Measurements from ENCODE around the gene PITPNB. TPM values are rescaled to one million over a fixed set of nuclear protein-coding genes. Genes with fewer than 3 reads are reported as not detected.

The PITPNB gene
- total RNA-seq, 2 donors from 2014 or later: 59.6 to 68.2 TPM

DNA sequence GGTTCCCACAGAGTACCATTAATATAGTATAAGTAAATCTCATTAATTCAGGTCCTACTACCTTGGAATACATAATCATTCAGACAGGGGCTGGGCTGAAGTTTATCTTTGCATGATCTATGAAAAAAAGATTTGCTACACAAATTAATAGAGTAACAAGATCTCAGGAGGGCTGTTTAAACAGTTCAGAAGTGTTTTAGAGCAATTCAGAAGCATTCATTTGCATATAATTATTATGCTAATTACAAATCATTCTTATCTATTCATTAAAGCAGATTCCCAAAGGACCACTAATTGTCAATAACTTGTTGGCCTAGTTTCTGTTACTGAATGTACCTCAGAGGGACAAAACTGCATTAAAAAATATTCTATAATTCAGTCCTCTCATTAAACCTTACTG lies 40.5 kb downstream of the PITPNB start:
- Histone ChIP-seq H3K27ac (ENCODE audit: low read depth, low read length) (no peak overlapping the region), H3K4me3 (ENCODE audit: low read length) (no peak overlapping the region), H3K9me3 (ENCODE audit: control insufficient read depth, low read length) (no peaks in the 10 kb centered on the region), H3K9ac (ENCODE audit: extremely low read depth, low read length, poor library complexity, severe bottlenecking) (no peak overlapping the region), H3K36me3 (ENCODE audit: control insufficient read depth, insufficient read depth, low read length) (peaks cover 15% of the 10 kb centered on the region), H3K4me1 (ENCODE audit: control insufficient read depth, insufficient read depth, low read length) (peaks cover 10% of the 10 kb centered on the region), H3K27me3 (ENCODE audit: control insufficient read depth, insufficient read depth, low read length, poor library complexity, severe bottlenecking) (no peaks in the 10 kb centered on the region)
- no peaks in the 10 kb centered on the region for H3K27me3 Mint-ChIP-seq (ENCODE audit: insufficient read depth)
- peaks cover 2% of the 10 kb centered on the region for H3K36me3 Mint-ChIP-seq (ENCODE audit: low read depth)
- peaks cover 59% of the 10 kb centered on the region for H3K4me1 Mint-ChIP-seq
- no peak overlapping the region for H3K4me3 Mint-ChIP-seq
- TF ChIP-seq, protein P1, sequence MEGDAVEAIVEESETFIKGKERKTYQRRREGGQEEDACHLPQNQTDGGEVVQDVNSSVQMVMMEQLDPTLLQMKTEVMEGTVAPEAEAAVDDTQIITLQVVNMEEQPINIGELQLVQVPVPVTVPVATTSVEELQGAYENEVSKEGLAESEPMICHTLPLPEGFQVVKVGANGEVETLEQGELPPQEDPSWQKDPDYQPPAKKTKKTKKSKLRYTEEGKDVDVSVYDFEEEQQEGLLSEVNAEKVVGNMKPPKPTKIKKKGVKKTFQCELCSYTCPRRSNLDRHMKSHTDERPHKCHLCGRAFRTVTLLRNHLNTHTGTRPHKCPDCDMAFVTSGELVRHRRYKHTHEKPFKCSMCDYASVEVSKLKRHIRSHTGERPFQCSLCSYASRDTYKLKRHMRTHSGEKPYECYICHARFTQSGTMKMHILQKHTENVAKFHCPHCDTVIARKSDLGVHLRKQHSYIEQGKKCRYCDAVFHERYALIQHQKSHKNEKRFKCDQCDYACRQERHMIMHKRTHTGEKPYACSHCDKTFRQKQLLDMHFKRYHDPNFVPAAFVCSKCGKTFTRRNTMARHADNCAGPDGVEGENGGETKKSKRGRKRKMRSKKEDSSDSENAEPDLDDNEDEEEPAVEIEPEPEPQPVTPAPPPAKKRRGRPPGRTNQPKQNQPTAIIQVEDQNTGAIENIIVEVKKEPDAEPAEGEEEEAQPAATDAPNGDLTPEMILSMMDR (conservative IDR thresholded peaks at IDR 0.05): no peak
- no peak for DNase-seq
- H3K9me3 Mint-ChIP-seq: no peaks in the 10 kb centered on the region
- no peak overlapping the region for H3K27ac Mint-ChIP-seq

DNA sequence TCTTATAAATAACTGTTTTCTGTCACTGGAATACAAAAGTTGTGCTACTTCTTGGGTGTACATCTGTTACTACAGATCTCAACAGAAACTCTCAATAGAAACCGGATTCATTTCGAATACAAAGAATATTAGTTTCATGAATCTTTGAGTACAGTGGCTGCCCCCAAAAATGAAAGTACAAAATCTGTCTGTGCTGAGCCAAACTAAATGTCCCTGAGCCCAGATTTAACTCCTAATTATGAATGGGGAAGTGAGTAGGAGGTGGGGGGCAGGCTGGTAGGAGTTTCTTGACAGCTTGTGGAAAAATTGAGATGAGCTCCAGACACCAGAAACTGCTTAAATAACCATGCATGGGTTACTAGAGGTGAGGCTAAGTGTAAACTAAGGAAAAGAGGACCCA lies 41.6 kb downstream of the PITPNB start:
- H3K9me3 ChIP-seq (ENCODE audit: control insufficient read depth, low read length): no peaks in the 10 kb centered on the region
- peaks cover 50% of the 10 kb centered on the region for H3K4me1 Mint-ChIP-seq
- H3K27ac ChIP-seq (ENCODE audit: low read depth, low read length): peak overlapping the region; percentile 87
- no peaks in the 10 kb centered on the region for H3K27me3 ChIP-seq (ENCODE audit: control insufficient read depth, insufficient read depth, low read length, poor library complexity, severe bottlenecking)
- H3K27me3 Mint-ChIP-seq (ENCODE audit: insufficient read depth): no peaks in the 10 kb centered on the region
- no peaks in the 10 kb centered on the region for H3K9me3 Mint-ChIP-seq
- WGBS, 2 experiments (ENCODE audit: insufficient coverage in 1 of 2, insufficient read length in 1 of 2): 96% methylated on average over 2 of the region's 2 CpGs; no CpG with 5 or more reads in 1 of the 2 experiments
- H3K4me3 Mint-ChIP-seq: no peak overlapping the region
- no peak overlapping the region for H3K9ac ChIP-seq (ENCODE audit: extremely low read depth, low read length, poor library complexity, severe bottlenecking)
- DNase-seq: no peak
- H3K4me3 ChIP-seq (ENCODE audit: low read length): no peak overlapping the region
- TF ChIP-seq, protein P1 (conservative IDR thresholded peaks at IDR 0.05): no peak
- peaks cover 24% of the 10 kb centered on the region for H3K36me3 ChIP-seq (ENCODE audit: control insufficient read depth, insufficient read depth, low read length)
- H3K36me3 Mint-ChIP-seq (ENCODE audit: low read depth): peaks cover 10% of the 10 kb centered on the region
- peaks cover 3% of the 10 kb centered on the region for H3K4me1 ChIP-seq (ENCODE audit: control insufficient read depth, insufficient read depth, low read length)
- no peak overlapping the region for H3K27ac Mint-ChIP-seq

DNA sequence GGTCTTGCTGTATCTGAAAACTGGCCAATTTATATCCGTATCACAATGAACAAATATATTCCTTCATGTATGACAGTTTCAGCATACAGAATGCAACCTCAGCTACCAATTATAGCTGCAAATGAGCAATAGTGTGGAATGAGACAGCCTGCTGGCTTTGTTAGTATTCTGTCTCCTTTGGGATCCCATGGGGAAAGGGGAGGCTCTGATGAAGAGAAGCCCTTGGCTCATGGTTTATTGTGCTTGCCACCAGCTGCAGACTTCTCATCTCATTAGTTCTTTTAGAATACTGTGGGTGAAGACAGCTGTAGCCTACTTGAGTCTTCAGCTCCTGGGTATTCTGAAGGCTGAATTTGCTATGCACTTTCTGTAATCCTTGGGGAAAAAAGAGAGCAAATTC lies 42.4 kb downstream of the PITPNB start:
- no peak for DNase-seq
- H3K36me3 Mint-ChIP-seq (ENCODE audit: low read depth): peaks cover 17% of the 10 kb centered on the region
- 92% methylated on average over 1 of the region's 1 CpG; no CpG with 5 or more reads in 1 of the 2 experiments for WGBS, 2 experiments (ENCODE audit: insufficient coverage in 1 of 2, insufficient read length in 1 of 2)
- Histone ChIP-seq H3K9ac (ENCODE audit: extremely low read depth, low read length, poor library complexity, severe bottlenecking) (no peak overlapping the region), H3K4me3 (ENCODE audit: low read length) (no peak overlapping the region), H3K27ac (ENCODE audit: low read depth, low read length) (peak overlapping the region; percentile 87), H3K36me3 (ENCODE audit: control insufficient read depth, insufficient read depth, low read length) (peaks cover 32% of the 10 kb centered on the region), H3K4me1 (ENCODE audit: control insufficient read depth, insufficient read depth, low read length) (no peaks in the 10 kb centered on the region), H3K27me3 (ENCODE audit: control insufficient read depth, insufficient read depth, low read length, poor library complexity, severe bottlenecking) (no peaks in the 10 kb centered on the region), H3K9me3 (ENCODE audit: control insufficient read depth, low read length) (no peaks in the 10 kb centered on the region)
- H3K4me3 Mint-ChIP-seq: no peak overlapping the region
- TF ChIP-seq, protein P1 (conservative IDR thresholded peaks at IDR 0.05): no peak
- peaks cover 43% of the 10 kb centered on the region for H3K4me1 Mint-ChIP-seq
- H3K27ac Mint-ChIP-seq: no peak overlapping the region
- H3K27me3 Mint-ChIP-seq (ENCODE audit: insufficient read depth): no peaks in the 10 kb centered on the region
- H3K9me3 Mint-ChIP-seq: peaks cover 2% of the 10 kb centered on the region
